AG09309 (cell line): Measurements from ENCODE around the gene TNK2.
"Not testable (repeated sequence)": the region's sequence is repeated elsewhere in the genome, so short reads cannot be mapped to it uniquely, and the experiment has no call there.

ENCODE experiments used
- DNase-seq: peaks from one replicate; pipeline ENCODE4 v3.0.0-alpha.2; 2010; ENCODE audit warnings: low read depth
- H3K4me3 ChIP-seq: 2 replicates; pipeline ENCODE4 v1.5.1; 2011; ENCODE audit warnings: mild to moderate bottlenecking, low read depth, low read length, moderate library complexity; ENCODE audit not compliant: control insufficient read depth
- CTCF ChIP-seq: IDR thresholded peaks from 2 replicates; pipeline ENCODE4 v1.5.1; 2011; ENCODE audit warnings: mild to moderate bottlenecking, low read depth, low read length, inconsistent platforms; ENCODE audit not compliant: insufficient read depth, control insufficient read depth; ENCODE audit errors: missing control alignments

TNK2 gene

DNA sequence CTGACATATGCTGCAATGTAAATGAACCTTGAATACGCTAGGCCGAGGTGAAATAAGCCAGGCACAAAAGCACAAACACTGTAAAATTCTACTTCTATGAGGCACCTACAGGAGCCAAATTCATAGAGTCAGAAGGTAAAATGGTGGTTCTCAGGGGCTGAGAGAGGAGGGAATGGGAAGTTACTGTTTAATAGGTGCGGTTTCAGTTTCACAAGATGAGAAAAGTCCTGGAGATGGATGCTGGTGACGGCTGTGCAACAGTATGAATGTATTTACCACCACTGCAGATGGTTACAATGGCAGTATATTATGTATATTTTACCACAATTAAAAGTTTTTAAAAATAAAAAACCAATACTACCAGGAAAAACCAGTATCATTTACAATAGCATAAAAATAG is 4.0 kb downstream of the TNK2 start:
- H3K4me3 ChIP-seq = no peak overlapping the region
- DNase-seq = no peak
- TF ChIP-seq CTCF = no peak

- no peak for TF ChIP-seq CTCF
- H3K4me3 ChIP-seq = no peak overlapping the region
- no peak for DNase-seq
Observed at GRCh38 chr3:195903950-195904290, 4.4 kb downstream of the TNK2 start.

DNA sequence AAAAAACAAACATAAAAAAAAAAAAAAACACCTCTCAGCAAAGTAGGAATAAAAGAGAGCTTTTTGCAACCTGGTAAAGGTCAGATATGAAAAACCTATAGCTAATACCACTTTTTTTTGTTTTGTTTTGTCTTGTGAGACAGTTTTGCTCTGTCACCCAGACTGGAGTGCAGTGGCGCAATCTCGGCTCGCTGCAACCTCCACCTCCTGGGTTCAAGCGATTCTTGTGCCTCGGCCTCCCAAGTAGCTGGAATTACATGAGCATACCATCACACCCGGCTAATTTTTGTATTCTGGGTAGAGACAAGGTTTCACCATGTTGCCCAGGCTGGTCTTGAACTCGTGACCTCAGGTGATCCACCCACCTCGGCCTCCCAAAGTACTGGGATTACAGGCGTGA is 5.7 kb downstream of the TNK2 start:
- not testable (repeated sequence) for H3K4me3 ChIP-seq, DNase-seq

DNA sequence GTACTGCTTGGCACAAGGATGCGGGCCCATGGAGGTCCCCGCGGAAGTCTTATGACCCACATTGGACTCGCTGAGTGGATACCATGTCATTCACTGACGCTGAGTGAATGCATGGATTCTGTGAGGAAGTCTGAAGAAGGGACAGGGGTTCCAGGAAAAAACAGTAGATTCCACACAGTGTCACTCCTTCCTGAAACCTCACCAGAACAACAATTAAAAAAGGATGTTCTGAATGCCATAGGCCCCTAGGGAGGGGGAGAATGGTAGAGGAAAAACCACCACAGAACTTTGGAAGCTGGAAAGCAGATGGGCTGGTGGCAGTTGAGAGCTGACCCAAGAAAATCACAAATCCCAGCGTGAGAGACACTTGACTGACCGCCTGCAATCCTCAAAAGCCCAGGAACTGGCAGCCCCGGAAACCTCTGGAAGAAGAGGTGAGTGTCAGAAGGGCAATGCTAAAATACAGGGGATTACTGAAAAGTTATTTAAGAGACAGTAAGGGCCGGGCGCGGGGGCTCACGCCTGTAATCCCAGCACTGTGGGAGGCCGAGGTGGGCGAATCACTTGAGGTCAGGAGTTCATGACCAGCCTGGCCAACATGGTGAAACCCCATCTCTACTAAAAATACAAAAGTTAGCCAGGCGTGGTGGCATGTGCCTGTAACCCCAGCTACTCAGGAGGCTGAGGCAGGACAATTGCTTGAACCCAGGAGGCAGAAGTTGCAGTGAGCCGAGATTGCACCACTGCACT is 6.3 kb downstream of the TNK2 start:
- H3K4me3 ChIP-seq, DNase-seq: not testable (repeated sequence)

GRCh38 chr3:195900436-195901355 is 7.7 kb downstream of the TNK2 start:
- DNase-seq = no peak

DNA sequence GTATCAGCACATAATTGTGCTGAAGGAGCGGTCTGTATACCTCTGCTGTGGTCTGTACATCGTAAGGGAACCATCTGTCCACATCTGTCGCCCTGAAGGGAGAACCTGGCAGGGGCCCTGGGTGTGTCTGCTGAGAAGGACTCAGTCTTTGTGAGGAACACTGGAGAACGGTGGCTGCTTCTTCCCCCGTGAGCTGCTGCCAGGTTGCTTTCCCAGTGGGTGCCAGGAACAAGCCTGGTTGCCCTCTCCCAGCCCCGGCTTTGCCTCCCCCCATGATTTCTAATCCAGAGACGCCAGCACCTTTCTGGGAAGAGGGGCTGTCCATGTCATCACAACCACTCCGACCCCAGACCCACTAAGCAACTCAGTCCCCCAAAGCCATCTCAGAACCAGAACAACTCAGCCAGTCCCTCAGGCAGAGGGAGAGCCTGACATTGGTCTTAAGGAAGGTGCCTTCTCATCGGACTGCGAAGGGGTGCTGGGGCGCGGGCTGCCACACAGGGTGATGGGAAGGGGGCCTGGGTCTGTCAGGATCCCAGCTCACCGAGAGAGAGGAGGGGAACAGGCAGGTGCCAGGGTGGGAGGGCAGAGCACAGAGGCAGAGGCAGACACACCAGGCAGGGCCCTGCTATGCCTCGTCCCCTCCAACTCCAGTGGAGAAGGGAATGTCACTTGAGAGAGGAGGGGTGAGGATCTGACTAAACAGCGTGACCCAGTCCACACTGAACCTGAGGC is 8.5 kb downstream of the TNK2 start:
- H3K4me3 ChIP-seq = no peak overlapping the region
- TF ChIP-seq CTCF = no peak
- DNase-seq = no peak

More at GRCh38 chr3:195900436-195901355, 7.7 kb downstream of the TNK2 start:
- TF ChIP-seq CTCF = no peak
- H3K4me3 ChIP-seq = no peak overlapping the region

DNA sequence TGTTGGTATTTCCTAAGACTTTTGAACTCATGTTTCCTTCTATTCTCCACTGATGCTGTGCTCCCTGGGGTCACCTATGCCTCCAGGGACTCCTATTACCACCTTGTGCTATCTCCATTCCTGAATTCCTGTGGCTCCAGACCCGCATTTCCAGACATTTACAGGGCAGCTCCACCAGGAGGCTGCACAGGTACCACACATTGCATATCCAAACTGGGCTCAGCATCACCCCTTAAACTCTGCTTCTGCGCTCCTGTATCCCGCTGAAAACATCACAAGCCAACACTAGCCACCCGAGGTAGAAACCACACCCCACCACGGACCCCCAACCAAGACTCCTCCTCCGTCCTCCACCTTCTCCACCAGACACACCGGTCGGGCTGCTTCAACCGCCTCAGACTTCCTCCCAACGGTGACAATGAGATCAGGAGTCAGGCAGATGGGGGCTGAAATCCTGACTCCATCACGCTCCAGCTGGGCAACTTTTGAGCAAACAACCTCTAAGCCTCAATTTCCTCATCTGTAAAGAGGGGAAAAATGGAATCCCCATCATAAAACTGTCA is 10.4 kb downstream of the TNK2 start:
- no peak for TF ChIP-seq CTCF
- H3K4me3 ChIP-seq = no peak overlapping the region
- no peak for DNase-seq
